ENCODE measurements around the gene DYRK3. TPM values are rescaled to one million over a fixed set of nuclear protein-coding genes. Genes with fewer than 3 reads are reported as not detected.

Gene DYRK3
- total and polyA plus RNA-seq, 10 of the 15 experiments (the other 5 are each of a cell fraction or from before 2014, with no cell fraction given), result 1.6 to 12.9 (median 10.3) TPM

DNA sequence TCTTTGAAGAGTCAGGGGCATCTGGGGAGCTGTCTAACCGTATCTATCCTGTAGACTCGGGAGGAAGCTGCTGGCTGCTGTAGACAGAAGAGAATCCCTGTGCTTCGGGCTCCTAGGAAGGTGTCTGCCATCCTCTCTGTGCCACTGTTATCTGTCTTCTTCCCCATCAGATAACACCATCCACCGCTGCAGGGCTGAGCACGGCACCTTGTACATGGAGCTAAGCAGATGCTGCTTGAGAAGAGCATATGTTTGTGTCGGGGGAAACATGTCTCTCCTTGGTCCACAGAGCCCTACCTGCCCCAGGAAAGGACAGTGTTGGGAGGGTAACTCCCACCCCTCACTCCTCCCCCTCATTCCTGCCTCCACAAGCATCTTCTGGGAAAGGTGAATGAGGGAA, 48.0 kb downstream of the DYRK3 start:
- FAIRE-seq (no peak), DNase-seq (ENCODE audit: low read depth, low spot score) (no peak), ATAC-seq (no peak)
- peak overlapping the region; percentile 35; the same call in 1 of the 2 replicates for H3K27ac ChIP-seq (ENCODE audit: control insufficient read depth, insufficient read depth)
- no peaks in the 10 kb centered on the region for H3K36me3 ChIP-seq (ENCODE audit: control insufficient read depth in 2 of 2, insufficient read depth in 2 of 2, low read length in 1 of 2)
- POLR2A ChIA-PET, result interaction anchor here (0.9 to 18.5 kb wide), 3 partner anchors 12 to 48 kb away, joined by 3 to 334 read pairs (median 4); partner anchors contain the start of gene DYRK3
- no TSS peak for BruUV-seq (replicated peaks)
- RAD21 ChIA-PET (ENCODE audit: unreplicated experiment), result interaction anchor here (1.6 to 6.8 kb wide), 4 partner anchors 20 to 48 kb away, joined by 5 to 22 read pairs (median 6); partner anchors contain the start of gene DYRK3
- peaks cover 52% of the 10 kb centered on the region for H3K4me1 ChIP-seq (ENCODE audit: control insufficient read depth, insufficient read depth, low read length)
- no peak overlapping the region for H3K4me3 ChIP-seq
- no peaks in the 10 kb centered on the region for H4K20me1 ChIP-seq (ENCODE audit: control insufficient read depth, insufficient read depth)
- in situ Hi-C loops (cut with MboI) (no loop called here), intact Hi-C loops (cut with micrococcal nuclease; ENCODE audit: unreplicated experiment) (loop anchor here (2.0 to 5.0 kb wide), 3 partner anchors 33 to 239 kb away; partner anchors contain the start of gene FCMR)
- SMC1A ChIA-PET (ENCODE audit: uncharacterized antibody, unreplicated experiment), result interaction anchor here (1.2 to 5.2 kb wide), 13 partner anchors 10 to 120 kb away, joined by 3 to 29 read pairs (median 4); partner anchors contain the start of gene IL19
- no peaks in the 10 kb centered on the region for H3K27me3 ChIP-seq (replicated peaks in 1 of 2; ENCODE audit: control insufficient read depth in 2 of 2, insufficient read depth in 2 of 2, low read length in 1 of 2)
- peak overlapping the region; percentile 38; the same call in 1 of the 2 replicates for H3K4me2 ChIP-seq (ENCODE audit: control insufficient read depth, insufficient read depth)
- peaks cover 31% of the 10 kb centered on the region for H3K79me2 ChIP-seq (ENCODE audit: control insufficient read depth, insufficient read depth, low read length)
- no peak overlapping the region for H3K9ac ChIP-seq (ENCODE audit: control insufficient read depth, insufficient read depth, low read length)
- CTCF ChIA-PET, result interaction anchor here (0.7 to 2.2 kb wide), 6 partner anchors 17 to 74 kb away, joined by 3 to 9 read pairs (median 6); no protein-coding TSS in a partner anchor
- no peaks in the 10 kb centered on the region for H3K9me3 ChIP-seq (replicated peaks; ENCODE audit: control insufficient read depth, insufficient read depth, low read length)
- no peak overlapping the region for H2AFZ ChIP-seq (ENCODE audit: control insufficient read depth, low read depth, low read length)
- no peak for TF ChIP-seq BACH1 (IDR thresholded peaks at IDR 0.05; ENCODE audit: borderline replicate concordance)
- TF ChIP-seq, protein P1, sequence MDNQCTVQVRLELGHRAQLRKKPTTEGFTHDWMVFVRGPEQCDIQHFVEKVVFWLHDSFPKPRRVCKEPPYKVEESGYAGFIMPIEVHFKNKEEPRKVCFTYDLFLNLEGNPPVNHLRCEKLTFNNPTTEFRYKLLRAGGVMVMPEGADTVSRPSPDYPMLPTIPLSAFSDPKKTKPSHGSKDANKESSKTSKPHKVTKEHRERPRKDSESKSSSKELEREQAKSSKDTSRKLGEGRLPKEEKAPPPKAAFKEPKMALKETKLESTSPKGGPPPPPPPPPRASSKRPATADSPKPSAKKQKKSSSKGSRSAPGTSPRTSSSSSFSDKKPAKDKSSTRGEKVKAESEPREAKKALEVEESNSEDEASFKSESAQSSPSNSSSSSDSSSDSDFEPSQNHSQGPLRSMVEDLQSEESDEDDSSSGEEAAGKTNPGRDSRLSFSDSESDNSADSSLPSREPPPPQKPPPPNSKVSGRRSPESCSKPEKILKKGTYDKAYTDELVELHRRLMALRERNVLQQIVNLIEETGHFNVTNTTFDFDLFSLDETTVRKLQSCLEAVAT (IDR thresholded peaks at IDR 0.05), result no peak
- TF ChIP-seq PAX5 (IDR thresholded peaks at IDR 0.05; ENCODE audit: borderline replicate concordance, low read depth, low read length), result no peak
- TF ChIP-seq MYB (IDR thresholded peaks at IDR 0.05; ENCODE audit: borderline replicate concordance, low read depth, low read length), result no peak
- TF ChIP-seq POU2F2 (IDR thresholded peaks at IDR 0.05; ENCODE audit: borderline replicate concordance, low read depth, low read length), result no peak
- no peak for TF ChIP-seq TBL1XR1 (IDR thresholded peaks at IDR 0.05; ENCODE audit: low read depth, low read length)
- TF ChIP-seq BCL11A (IDR thresholded peaks at IDR 0.05; ENCODE audit: low read depth, low read length), result no peak
- no peak for TF ChIP-seq RAD51 (IDR thresholded peaks at IDR 0.05)
- TF ChIP-seq TCF7 (IDR thresholded peaks at IDR 0.05; ENCODE audit: borderline replicate concordance), result no peak
- no peak for TF ChIP-seq ATF7 (IDR thresholded peaks at IDR 0.05; ENCODE audit: low read depth)
- TF ChIP-seq TAF1 (IDR thresholded peaks at IDR 0.05; ENCODE audit: borderline replicate concordance, low read depth, low read length), result no peak
- no peak for TF ChIP-seq JUND (IDR thresholded peaks at IDR 0.05; ENCODE audit: low read depth, low read length)
- TF ChIP-seq KAT2A (conservative IDR thresholded peaks at IDR 0.05; ENCODE audit: control insufficient read depth, low read depth, low read length), result no peak
- TF ChIP-seq CHD2 (IDR thresholded peaks at IDR 0.05; ENCODE audit: borderline replicate concordance, low read depth, low read length), result no peak
- no peak for TF ChIP-seq RFX5 (IDR thresholded peaks at IDR 0.05; ENCODE audit: low read depth, low read length)
- no peak for TF ChIP-seq EGR1 (IDR thresholded peaks at IDR 0.05; ENCODE audit: borderline replicate concordance in 1 of 2, low read depth in 2 of 2, low read length in 2 of 2)
- no peak for TF ChIP-seq ZNF207 (IDR thresholded peaks at IDR 0.05; ENCODE audit: borderline replicate concordance)
- TF ChIP-seq KDM1A (IDR thresholded peaks at IDR 0.05; ENCODE audit: borderline replicate concordance), result no peak
- TF ChIP-seq, protein P2, sequence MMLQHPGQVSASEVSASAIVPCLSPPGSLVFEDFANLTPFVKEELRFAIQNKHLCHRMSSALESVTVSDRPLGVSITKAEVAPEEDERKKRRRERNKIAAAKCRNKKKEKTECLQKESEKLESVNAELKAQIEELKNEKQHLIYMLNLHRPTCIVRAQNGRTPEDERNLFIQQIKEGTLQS (IDR thresholded peaks at IDR 0.05; ENCODE audit: borderline replicate concordance, extremely low read depth, low read depth, low read length), result no peak
- TF ChIP-seq, protein P3, sequence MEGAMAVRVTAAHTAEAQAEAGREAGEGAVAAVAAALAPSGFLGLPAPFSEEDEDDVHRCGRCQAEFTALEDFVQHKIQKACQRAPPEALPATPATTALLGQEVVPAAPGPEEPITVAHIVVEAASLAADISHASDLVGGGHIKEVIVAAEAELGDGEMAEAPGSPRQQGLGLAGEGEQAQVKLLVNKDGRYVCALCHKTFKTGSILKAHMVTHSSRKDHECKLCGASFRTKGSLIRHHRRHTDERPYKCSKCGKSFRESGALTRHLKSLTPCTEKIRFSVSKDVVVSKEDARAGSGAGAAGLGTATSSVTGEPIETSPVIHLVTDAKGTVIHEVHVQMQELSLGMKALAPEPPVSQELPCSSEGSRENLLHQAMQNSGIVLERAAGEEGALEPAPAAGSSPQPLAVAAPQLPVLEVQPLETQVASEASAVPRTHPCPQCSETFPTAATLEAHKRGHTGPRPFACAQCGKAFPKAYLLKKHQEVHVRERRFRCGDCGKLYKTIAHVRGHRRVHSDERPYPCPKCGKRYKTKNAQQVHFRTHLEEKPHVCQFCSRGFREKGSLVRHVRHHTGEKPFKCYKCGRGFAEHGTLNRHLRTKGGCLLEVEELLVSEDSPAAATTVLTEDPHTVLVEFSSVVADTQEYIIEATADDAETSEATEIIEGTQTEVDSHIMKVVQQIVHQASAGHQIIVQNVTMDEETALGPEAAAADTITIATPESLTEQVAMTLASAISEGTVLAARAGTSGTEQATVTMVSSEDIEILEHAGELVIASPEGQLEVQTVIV (IDR thresholded peaks at IDR 0.05; ENCODE audit: borderline replicate concordance, partially characterized antibody), result no peak
- 87% methylated on average over 6 of the region's 6 CpGs for WGBS (ENCODE audit: insufficient coverage, insufficient replicate concordance, low lambda C conversion rate, missing lambda C conversion rate)
